Mononuclear cell (primary cell): Measurements from ENCODE around the gene MAP3K13. TPM values are rescaled to one million over a fixed set of nuclear protein-coding genes. Genes with fewer than 3 reads are reported as not detected.
"Not testable (repeated sequence)": the region's sequence is repeated elsewhere in the genome, so short reads cannot be mapped to it uniquely, and the experiment has no call there.

Experiments used
- H3K27me3 ChIP-seq: 2 replicates; pipeline ENCODE4 v1.6.0; 2011; ENCODE audit warnings: low read length, control low read depth; ENCODE audit not compliant: insufficient read depth
- H3K4me1 ChIP-seq: 2 replicates; pipeline ENCODE4 v1.5.1; 2011; ENCODE audit warnings: mild to moderate bottlenecking, low read length, control low read depth; ENCODE audit not compliant: insufficient read depth
- H3K4me3 ChIP-seq: 2 replicates; pipeline ENCODE4 v1.5.1; 2011; ENCODE audit warnings: mild to moderate bottlenecking, low read length, moderate library complexity
- H3K9me3 ChIP-seq: 2 replicates; pipeline ENCODE4 v1.5.1; 2011; ENCODE audit warnings: low read depth, mild to moderate bottlenecking, control low read depth, low read length
- total RNA-seq: library from RNA; depleted of rRNA; stranded (reverse); fragments of >200 nt; gene quantifications from one replicate; pipeline ENCODE4 v1.2.3, GENCODE V29; 2012

MAP3K13 gene
- total RNA-seq, 1 donor, result 4.9 TPM

- peak overlapping the region; percentile 37 for H3K4me3 ChIP-seq
- no peaks in the 10 kb centered on the region for H3K9me3 ChIP-seq
- peaks cover 13% of the 10 kb centered on the region for H3K4me1 ChIP-seq
- peaks cover 47% of the 10 kb centered on the region for H3K27me3 ChIP-seq
Measured at GRCh38 chr3:185363662-185364203, 797 bp downstream of the MAP3K13 start.

- peaks cover 47% of the 10 kb centered on the region for H3K27me3 ChIP-seq
- H3K9me3 ChIP-seq, result no peaks in the 10 kb centered on the region
- H3K4me3 ChIP-seq, result no peak overlapping the region
- H3K4me1 ChIP-seq, result peaks cover 13% of the 10 kb centered on the region
Measured at GRCh38 chr3:185365291-185366073, 2.5 kb downstream of the MAP3K13 start.

- H3K4me1 ChIP-seq, result peaks cover 13% of the 10 kb centered on the region
- H3K4me3 ChIP-seq, result no peak overlapping the region
- H3K27me3 ChIP-seq, result peaks cover 47% of the 10 kb centered on the region
- no peaks in the 10 kb centered on the region for H3K9me3 ChIP-seq
Measured at GRCh38 chr3:185366074-185366335, 3.1 kb downstream of the MAP3K13 start.

GRCh38 chr3:185366913-185367312 lies 4.0 kb downstream of the MAP3K13 start:
- Histone ChIP-seq H3K4me3 (no peak overlapping the region), H3K4me1 (peaks cover 13% of the 10 kb centered on the region), H3K27me3 (peaks cover 49% of the 10 kb centered on the region), H3K9me3 (no peaks in the 10 kb centered on the region)

GRCh38 chr3:185370349-185370748 lies 7.4 kb downstream of the MAP3K13 start:
- not testable (repeated sequence) for H3K4me1 ChIP-seq, H3K9me3 ChIP-seq, H3K4me3 ChIP-seq
- peaks cover 21% of the 10 kb centered on the region for H3K27me3 ChIP-seq

DNA sequence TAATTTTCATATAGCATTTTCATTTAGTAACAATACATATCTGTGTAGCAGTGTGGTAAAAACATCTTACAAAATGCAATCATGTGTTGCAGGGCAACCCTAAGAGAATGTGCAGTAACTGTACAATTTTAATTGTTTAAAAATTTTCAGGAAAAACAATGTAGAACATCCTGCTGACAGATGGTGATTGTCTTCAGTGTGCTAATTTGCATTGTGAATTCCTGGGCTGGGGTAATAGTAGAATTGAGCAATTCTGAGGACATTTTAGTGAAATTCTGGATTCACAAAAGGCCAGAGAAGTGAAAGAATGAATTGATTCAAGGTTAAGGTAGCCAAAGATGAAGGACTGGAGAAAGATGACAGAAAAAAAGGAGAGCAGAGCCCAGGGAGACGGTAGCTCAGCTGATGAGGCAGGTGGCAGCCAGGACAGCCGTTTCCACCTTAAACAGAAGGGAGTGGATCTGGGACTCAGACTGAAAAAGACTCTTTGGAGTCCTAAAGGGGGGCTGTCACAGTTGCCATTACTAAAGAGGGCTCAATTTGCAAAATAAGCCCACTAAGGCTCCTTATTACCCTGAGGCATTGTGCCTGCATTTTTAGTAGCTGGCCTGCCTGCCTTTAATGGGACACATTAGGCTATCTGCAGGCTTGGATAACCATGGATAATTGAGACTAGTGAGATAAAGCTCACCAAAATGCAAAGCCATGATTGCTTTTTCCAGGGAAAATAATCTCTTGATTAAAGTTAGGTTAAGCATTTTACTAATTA lies 8.6 kb downstream of the MAP3K13 start:
- Histone ChIP-seq H3K4me3 (no peak overlapping the region), H3K4me1 (no peaks in the 10 kb centered on the region), H3K9me3 (no peaks in the 10 kb centered on the region), H3K27me3 (peaks cover 12% of the 10 kb centered on the region)

DNA sequence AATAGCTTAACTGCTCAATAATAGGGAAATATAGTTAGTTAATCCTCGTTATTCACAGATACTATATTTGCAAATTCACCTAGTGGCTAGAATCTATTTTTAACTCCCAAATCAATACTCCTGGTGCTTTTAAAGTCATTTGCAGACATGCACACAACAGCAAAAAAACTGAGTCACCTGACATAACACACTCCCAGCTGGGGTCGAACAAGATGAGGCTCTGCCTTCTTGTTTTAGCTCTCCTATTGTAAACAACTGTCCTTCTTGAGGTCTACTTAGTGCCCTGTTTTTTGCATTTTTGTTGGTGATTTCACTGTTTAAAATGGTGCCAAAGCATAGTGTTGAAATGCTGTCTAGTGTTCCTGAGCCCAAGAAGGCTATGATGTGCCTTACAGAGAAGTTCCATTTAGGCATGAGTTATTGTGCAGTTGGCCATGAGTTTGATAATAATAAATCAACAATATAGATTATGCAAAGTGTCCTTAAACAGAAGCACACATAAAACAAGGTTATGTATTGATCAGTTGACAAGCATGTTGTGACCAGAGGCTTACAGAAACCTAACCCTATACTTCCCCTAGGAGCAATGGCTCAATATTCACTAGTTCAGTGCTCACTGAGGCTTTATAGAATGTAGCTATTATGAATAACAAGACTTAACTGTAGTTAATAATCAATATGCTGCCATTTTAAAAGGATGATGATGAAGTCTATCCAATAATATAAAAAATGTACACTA lies 18.6 kb downstream of the MAP3K13 start:
- Histone ChIP-seq H3K27me3 (no peaks in the 10 kb centered on the region), H3K4me3 (no peak overlapping the region), H3K9me3 (no peaks in the 10 kb centered on the region), H3K4me1 (no peaks in the 10 kb centered on the region)

GRCh38 chr3:185382154-185382553 lies 19.2 kb downstream of the MAP3K13 start:
- Histone ChIP-seq H3K4me1 (no peaks in the 10 kb centered on the region), H3K9me3 (no peaks in the 10 kb centered on the region), H3K27me3 (no peaks in the 10 kb centered on the region), H3K4me3 (no peak overlapping the region)

DNA sequence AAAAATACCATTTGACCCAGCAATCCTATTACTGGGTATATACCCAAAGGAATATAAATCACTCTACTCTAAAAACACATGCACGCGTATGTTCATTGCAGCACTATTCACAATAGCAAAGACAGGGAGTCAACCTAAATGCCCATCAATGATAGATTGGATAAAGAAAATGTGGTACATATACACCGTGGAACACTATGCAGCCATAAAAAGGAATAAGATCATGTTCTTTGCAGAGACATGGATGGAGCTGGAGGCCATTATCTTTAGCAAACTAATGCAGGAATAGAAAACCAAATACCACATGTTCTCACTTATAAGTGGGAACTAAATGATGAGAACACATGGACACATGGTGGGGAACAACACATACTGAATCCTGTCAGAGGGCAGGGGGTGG lies 23.6 kb downstream of the MAP3K13 start:
- H3K4me3 ChIP-seq, result not testable (repeated sequence)

DNA sequence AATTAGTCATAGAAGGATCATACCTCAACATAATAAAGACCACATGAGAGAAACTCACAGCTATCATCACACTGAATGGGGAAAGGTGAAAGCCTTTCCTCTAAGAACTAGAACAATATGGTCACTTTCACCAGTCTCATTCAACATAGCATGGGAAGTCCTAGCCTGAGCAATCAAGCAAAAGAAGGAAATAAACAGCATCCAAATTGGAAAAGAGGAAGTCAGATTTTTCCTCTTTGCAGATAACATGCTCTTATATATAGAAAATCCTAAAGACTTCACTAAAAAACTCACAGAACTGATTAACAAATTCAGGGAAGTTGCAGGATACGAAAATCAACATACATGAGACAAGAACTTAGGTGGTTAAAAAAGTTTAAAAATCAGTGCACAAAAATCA lies 24.7 kb downstream of the MAP3K13 start:
- H3K9me3 ChIP-seq, result no peaks in the 10 kb centered on the region
- H3K4me1 ChIP-seq, result no peaks in the 10 kb centered on the region
- no peak overlapping the region for H3K4me3 ChIP-seq
- H3K27me3 ChIP-seq, result no peaks in the 10 kb centered on the region

More for the DNA sequence above, 23.6 kb downstream of the MAP3K13 start:
- H3K4me1 ChIP-seq, H3K27me3 ChIP-seq, H3K9me3 ChIP-seq: not testable (repeated sequence)

DNA sequence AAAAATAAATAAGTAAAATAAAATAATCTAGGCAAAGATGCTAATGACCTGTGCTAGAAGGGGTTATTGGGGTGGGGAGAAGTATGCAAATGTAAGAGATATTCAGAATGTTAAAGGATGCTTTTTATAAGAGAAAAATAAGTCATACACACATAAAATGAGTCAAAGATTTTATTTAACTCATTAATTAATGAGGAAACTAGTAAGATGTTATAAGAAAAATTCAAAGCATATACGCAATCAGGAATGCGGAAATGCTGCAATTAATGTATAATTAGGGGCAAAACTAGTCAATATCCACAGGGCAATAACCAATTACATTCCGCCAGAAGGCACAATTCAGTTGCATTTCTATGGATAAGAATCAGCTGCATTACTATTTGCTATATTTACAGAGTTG lies 30.1 kb downstream of the MAP3K13 start:
- no peak overlapping the region for H3K4me3 ChIP-seq
- no peaks in the 10 kb centered on the region for H3K4me1 ChIP-seq
- no peaks in the 10 kb centered on the region for H3K9me3 ChIP-seq
- no peaks in the 10 kb centered on the region for H3K27me3 ChIP-seq

- H3K4me1 ChIP-seq, result no peaks in the 10 kb centered on the region
- no peak overlapping the region for H3K4me3 ChIP-seq
- no peaks in the 10 kb centered on the region for H3K9me3 ChIP-seq
- no peaks in the 10 kb centered on the region for H3K27me3 ChIP-seq
Measured at GRCh38 chr3:185397676-185398075, 34.7 kb downstream of the MAP3K13 start.

DNA sequence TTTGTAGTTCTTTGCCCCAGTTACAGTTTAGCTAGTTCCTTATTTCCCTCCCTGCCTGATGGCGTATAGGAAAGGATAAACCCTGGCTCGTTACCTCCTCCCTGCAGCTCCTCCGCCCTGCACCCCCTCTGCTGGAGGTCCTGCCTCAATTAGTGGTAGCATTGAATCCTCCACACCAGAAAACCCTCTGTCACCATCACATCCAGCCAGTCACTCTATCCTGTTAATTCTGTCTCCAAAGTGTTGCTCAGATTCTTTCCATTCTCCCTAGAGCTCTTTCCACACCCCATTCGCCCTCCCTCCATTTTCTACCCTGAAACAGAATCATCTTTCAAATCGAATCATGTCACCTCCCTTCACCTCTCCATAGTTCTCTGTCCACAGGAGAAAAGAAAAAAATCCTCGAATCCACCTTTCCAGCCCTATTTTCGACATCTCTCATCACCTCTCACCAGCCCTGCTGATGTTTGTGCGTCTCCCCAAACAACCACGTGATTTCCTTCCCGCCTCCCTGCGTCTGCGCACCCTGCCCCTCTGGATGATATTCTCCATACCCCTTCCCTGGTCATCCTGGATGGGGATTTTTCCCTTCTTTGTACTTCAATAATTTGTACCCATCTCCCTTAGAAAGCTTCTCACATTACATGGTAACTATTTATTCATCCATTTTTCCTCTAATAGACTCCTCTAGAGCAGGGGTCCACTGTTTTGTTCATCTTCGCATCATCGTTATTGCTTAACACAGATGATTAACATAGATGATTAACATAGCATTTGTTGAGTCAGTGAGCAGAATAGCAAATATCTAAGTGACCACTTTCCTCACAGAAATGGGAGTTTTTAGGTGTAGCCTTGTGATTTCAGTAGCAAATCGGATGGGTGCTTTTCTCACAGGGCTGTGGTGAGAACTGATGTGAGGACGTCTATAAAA lies 37.1 kb downstream of the MAP3K13 start:
- H3K4me1 ChIP-seq, result no peaks in the 10 kb centered on the region
- H3K9me3 ChIP-seq, result no peaks in the 10 kb centered on the region
- no peak overlapping the region for H3K4me3 ChIP-seq
- H3K27me3 ChIP-seq, result no peaks in the 10 kb centered on the region

DNA sequence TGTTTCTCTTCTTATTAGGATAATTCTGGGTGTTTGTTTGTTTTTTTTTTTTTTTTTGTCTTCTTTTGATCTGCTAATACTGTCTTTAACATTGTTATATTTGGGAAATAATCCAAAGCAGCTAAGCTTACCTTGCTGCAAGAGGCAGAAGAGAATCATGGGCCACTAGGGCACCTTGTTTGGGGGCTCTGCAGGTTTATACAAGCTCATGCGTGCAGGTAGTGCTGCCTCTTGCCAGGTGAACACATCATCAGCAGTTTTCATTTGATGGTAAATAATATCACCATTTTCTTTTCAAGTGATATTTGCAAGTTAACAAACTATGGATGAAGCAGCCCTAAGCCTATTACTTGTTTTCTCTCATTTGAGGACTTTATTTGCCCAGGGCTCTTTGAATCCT lies 37.9 kb downstream of the MAP3K13 start:
- Histone ChIP-seq H3K4me3 (no peak overlapping the region), H3K4me1 (no peaks in the 10 kb centered on the region), H3K9me3 (no peaks in the 10 kb centered on the region), H3K27me3 (no peaks in the 10 kb centered on the region)
